ENCODE results near the gene UNC13C. TPM values are rescaled to one million over a fixed set of nuclear protein-coding genes. Genes with fewer than 3 reads are reported as not detected.

The UNC13C gene
- total and polyA plus RNA-seq, 5 donors from 2014 or later = not detected

Other genes with a start within 250 kb of the UNC13C start
- gene WDR72, start 218.8 kb upstream of the UNC13C start, total RNA-seq = not detected
- not detected for gene WDR72, start 218.8 kb upstream of the UNC13C start, polyA plus RNA-seq

All from CD4-positive, CD25-positive, alpha-beta regulatory T cell (primary cell).